DOHH2 (cell line): Measurements from ENCODE around the gene ELK3.

Experiments used
- H3F3A ChIP-seq: fragments of 200-600 bp; sonication (generic), shearing (Covaris generic); 2 replicates; pipeline ENCODE4 v1.6.0; 2016; ENCODE audit warnings: antibody characterized with exemption, mild to moderate bottlenecking; ENCODE audit not compliant: control insufficient read depth, insufficient read depth
- H3K27ac ChIP-seq: fragments of 200-600 bp; sonication (generic); 2 replicates; pipeline ENCODE4 v1.5.1; 2014; ENCODE audit warnings: low read depth, mild to moderate bottlenecking, low read length, moderate library complexity
- H3K27me3 ChIP-seq: fragments of 200-600 bp; sonication (generic); 2 replicates; pipeline ENCODE4 v1.6.1; 2014; ENCODE audit warnings: mild to moderate bottlenecking, low read length, mixed read lengths; ENCODE audit not compliant: control insufficient read depth
- H3K36me3 ChIP-seq: fragments of 200-600 bp; sonication (generic); 2 replicates; pipeline ENCODE4 v1.6.1; 2014; ENCODE audit warnings: mild to moderate bottlenecking, low read length, moderate library complexity, mixed read lengths; ENCODE audit not compliant: control insufficient read depth
- H3K4me1 ChIP-seq: fragments of 200-600 bp; sonication (generic); 2 replicates; pipeline ENCODE4 v1.6.1; 2014; ENCODE audit warnings: mild to moderate bottlenecking, low read length, mixed read lengths; ENCODE audit not compliant: control insufficient read depth
- H3K4me2 ChIP-seq: fragments of 200-600 bp; sonication (generic); 2 replicates; pipeline ENCODE4 v1.6.0; 2014; ENCODE audit warnings: mild to moderate bottlenecking, low read length, moderate library complexity
- H3K4me3 ChIP-seq: fragments of 200-600 bp; sonication (generic); 2 replicates; pipeline ENCODE4 v1.5.1; 2014; ENCODE audit warnings: mild to moderate bottlenecking, low read length, mixed read lengths
- H3K79me2 ChIP-seq: fragments of 200-600 bp; sonication (generic); 2 replicates; pipeline ENCODE4 v1.6.1; 2014; ENCODE audit warnings: mild to moderate bottlenecking, low read length, mixed read lengths; ENCODE audit not compliant: control insufficient read depth
- H3K9me2 ChIP-seq: fragments of 200-600 bp; sonication (generic); replicated peaks from 2 replicates; pipeline ENCODE4 v1.6.1; 2014; ENCODE audit warnings: mild to moderate bottlenecking, low read length, mixed read lengths; ENCODE audit not compliant: control insufficient read depth
- H3K9me3 ChIP-seq: fragments of 200-600 bp; sonication (generic); 2 replicates; pipeline ENCODE4 v1.6.1; 2014; ENCODE audit warnings: antibody characterized with exemption, low read length, mixed read lengths; ENCODE audit not compliant: control insufficient read depth, insufficient read depth
- H4K20me1 ChIP-seq: fragments of 200-600 bp; sonication (generic); 2 replicates; pipeline ENCODE4 v1.6.0; 2014; ENCODE audit warnings: low read depth, mild to moderate bottlenecking, antibody characterized with exemption, low read length, moderate library complexity; ENCODE audit not compliant: control insufficient read depth, insufficient read depth
- CTCF ChIP-seq: fragments of 200-600 bp; sonication (generic); IDR thresholded peaks from one replicate; pipeline ENCODE4 v1.5.1; 2014; ENCODE audit warnings: antibody characterized with exemption, mild to moderate bottlenecking, low read depth, low read length; ENCODE audit not compliant: poor library complexity, severe bottlenecking
- EZH2phosphoT487 ChIP-seq: fragments of 200-600 bp; sonication (generic); IDR thresholded peaks from 2 replicates; pipeline ENCODE4 v1.6.1; 2017; ENCODE audit warnings: borderline replicate concordance, mild to moderate bottlenecking, antibody characterized with exemption, low read length, moderate library complexity, mixed read lengths

The ELK3 gene

GRCh38 chr12:96187956-96188355, 6.2 kb upstream of the ELK3 start:
- Histone ChIP-seq H3K4me3 (peak overlapping the region; percentile 34), H3K36me3 (no peaks in the 10 kb centered on the region), H4K20me1 (no peaks in the 10 kb centered on the region), H3K79me2 (no peaks in the 10 kb centered on the region), H3K4me2 (peak overlapping the region; percentile 63), H3K9me2 (no peaks in the 10 kb centered on the region), H3K27me3 (no peaks in the 10 kb centered on the region), H3K4me1 (peaks cover 71% of the 10 kb centered on the region), H3K9me3 (no peaks in the 10 kb centered on the region), H3F3A (peaks cover 41% of the 10 kb centered on the region), H3K27ac (peak overlapping the region; percentile 51)
- no peak for TF ChIP-seq EZH2phosphoT487
- TF ChIP-seq CTCF = no peak

- Histone ChIP-seq H3K4me3 (peak overlapping the region; percentile 54), H3K4me2 (peak overlapping the region; percentile 63), H3K9me2 (no peaks in the 10 kb centered on the region), H3K27me3 (no peaks in the 10 kb centered on the region), H3K9me3 (no peaks in the 10 kb centered on the region), H3F3A (peaks cover 44% of the 10 kb centered on the region), H3K4me1 (peaks cover 82% of the 10 kb centered on the region), H4K20me1 (no peaks in the 10 kb centered on the region), H3K79me2 (no peaks in the 10 kb centered on the region), H3K27ac (peak overlapping the region; percentile 73), H3K36me3 (no peaks in the 10 kb centered on the region)
- TF ChIP-seq CTCF (no peak), EZH2phosphoT487 (no peak)
These were observed 4.4 kb upstream of the ELK3 start for GRCh38 chr12:96189781-96190180.

- no peaks in the 10 kb centered on the region for H3K9me3 ChIP-seq
- H3K79me2 ChIP-seq = peaks cover 7% of the 10 kb centered on the region
- no peaks in the 10 kb centered on the region for H3K9me2 ChIP-seq
- H3K4me3 ChIP-seq = peak overlapping the region; percentile 54
- peaks cover 86% of the 10 kb centered on the region for H3K4me1 ChIP-seq
- peaks cover 49% of the 10 kb centered on the region for H3F3A ChIP-seq
- peak overlapping the region; percentile 63 for H3K4me2 ChIP-seq
- no peaks in the 10 kb centered on the region for H3K27me3 ChIP-seq
- no peaks in the 10 kb centered on the region for H3K36me3 ChIP-seq
- H4K20me1 ChIP-seq = no peaks in the 10 kb centered on the region
- peak overlapping the region; percentile 73 for H3K27ac ChIP-seq
- TF ChIP-seq EZH2phosphoT487 (no peak), CTCF (no peak)
These were observed 3.6 kb upstream of the ELK3 start for GRCh38 chr12:96190413-96191108.
